Natural killer cell (primary cell): ENCODE data around the gene BLTP3A. TPM values are rescaled to one million over a fixed set of nuclear protein-coding genes. Genes with fewer than 3 reads are reported as not detected.

ENCODE experiments used
- ATAC-seq, 3 donors: fragments of 150-1000 bp in 2 of 3; fragments of 200-7000 bp in 1 of 3; cut with Tn5 transposase; 1 replicate in 1 of 3; 2 replicates in 2 of 3; pipeline ENCODE4 v1.10.0; 2021; ENCODE audit warnings: mild to moderate bottlenecking in 2 of 3, moderate library complexity in 2 of 3
- DNase-seq, 2 donors: peaks; one replicate each; pipeline versions ENCODE4 v3.0.0 to v3.0.0-alpha.2; 2013 to 2021; ENCODE audit warnings: mixed read lengths in 1 of 2
- H3K27ac ChIP-seq: one replicate; pipeline ENCODE4 v1.5.1; 2013; ENCODE audit warnings: mild to moderate bottlenecking, low read length
- H3K27me3 ChIP-seq: one replicate; pipeline ENCODE4 v1.6.1; 2013; ENCODE audit warnings: low read length; ENCODE audit not compliant: control insufficient read depth, insufficient read depth
- H3K36me3 ChIP-seq: one replicate; pipeline ENCODE4 v1.6.1; 2013; ENCODE audit warnings: low read length; ENCODE audit not compliant: control insufficient read depth, insufficient read depth
- H3K4me1 ChIP-seq: one replicate; pipeline ENCODE4 v1.6.1; 2013; ENCODE audit warnings: low read length; ENCODE audit not compliant: control insufficient read depth, insufficient read depth
- H3K4me3 ChIP-seq: one replicate; pipeline ENCODE4 v1.5.1; 2013; ENCODE audit warnings: low read length
- H3K9me3 ChIP-seq: one replicate; pipeline ENCODE4 v1.6.1; 2013; ENCODE audit warnings: low read length; ENCODE audit not compliant: control insufficient read depth, insufficient read depth
- H3K27ac Mint-ChIP-seq, 2 donors: one replicate each; pipeline ENCODE4 v1.8.0; 2022; ENCODE audit warnings: mild to moderate bottlenecking in 2 of 2, mixed read lengths in 2 of 2, moderate library complexity in 1 of 2
- H3K27me3 Mint-ChIP-seq, 2 donors: one replicate each; pipeline ENCODE4 v1.8.0; 2022; ENCODE audit warnings: low read depth in 2 of 2, mixed read lengths in 2 of 2
- H3K36me3 Mint-ChIP-seq: one replicate; pipeline ENCODE4 v1.8.0; 2022; ENCODE audit warnings: mixed read lengths
- H3K4me1 Mint-ChIP-seq, 2 donors: one replicate each; pipeline ENCODE4 v1.8.0; 2022; ENCODE audit warnings: mixed read lengths in 2 of 2
- H3K4me3 Mint-ChIP-seq: one replicate; pipeline ENCODE4 v1.8.0; 2022; ENCODE audit warnings: mild to moderate bottlenecking, moderate library complexity, mixed read lengths
- H3K9me3 Mint-ChIP-seq, 2 donors: one replicate each; pipeline ENCODE4 v1.8.0; 2022; ENCODE audit warnings: mixed read lengths in 2 of 2
- WGBS: methylation state at CpG from one replicate; pipeline ENCODE4 v1.1.7; 2013; ENCODE audit warnings: missing lambda C conversion rate; ENCODE audit not compliant: insufficient coverage; 5-methylcytosine and 5-hydroxymethylcytosine counted together
- intact Hi-C: fragments of 100-400 bp; cut with micrococcal nuclease; formaldehyde crosslinking; loops from one replicate; pipeline ENCODE4 v1.14.2; 2022
- total RNA-seq, 4 donors: library from RNA; stranded (reverse); fragments of 120-200 nt in 1 of 4; gene quantifications; one replicate each; pipeline versions ENCODE4 v1.2.3 to v1.2.4, GENCODE V29; 2013 to 2022
- TF ChIP-seq, protein P1 (sequence below): fragments of 200-600 bp; IDR thresholded peaks from one replicate; pipeline ENCODE4 v1.8.0; 2022; ENCODE audit warnings: antibody characterized with exemption

BLTP3A gene
- total RNA-seq, 3 donors from 2014 or later (not counting 1 experiment from before 2014, with no cell fraction given): 16.6 to 17.5 (median 17.1) TPM

DNA sequence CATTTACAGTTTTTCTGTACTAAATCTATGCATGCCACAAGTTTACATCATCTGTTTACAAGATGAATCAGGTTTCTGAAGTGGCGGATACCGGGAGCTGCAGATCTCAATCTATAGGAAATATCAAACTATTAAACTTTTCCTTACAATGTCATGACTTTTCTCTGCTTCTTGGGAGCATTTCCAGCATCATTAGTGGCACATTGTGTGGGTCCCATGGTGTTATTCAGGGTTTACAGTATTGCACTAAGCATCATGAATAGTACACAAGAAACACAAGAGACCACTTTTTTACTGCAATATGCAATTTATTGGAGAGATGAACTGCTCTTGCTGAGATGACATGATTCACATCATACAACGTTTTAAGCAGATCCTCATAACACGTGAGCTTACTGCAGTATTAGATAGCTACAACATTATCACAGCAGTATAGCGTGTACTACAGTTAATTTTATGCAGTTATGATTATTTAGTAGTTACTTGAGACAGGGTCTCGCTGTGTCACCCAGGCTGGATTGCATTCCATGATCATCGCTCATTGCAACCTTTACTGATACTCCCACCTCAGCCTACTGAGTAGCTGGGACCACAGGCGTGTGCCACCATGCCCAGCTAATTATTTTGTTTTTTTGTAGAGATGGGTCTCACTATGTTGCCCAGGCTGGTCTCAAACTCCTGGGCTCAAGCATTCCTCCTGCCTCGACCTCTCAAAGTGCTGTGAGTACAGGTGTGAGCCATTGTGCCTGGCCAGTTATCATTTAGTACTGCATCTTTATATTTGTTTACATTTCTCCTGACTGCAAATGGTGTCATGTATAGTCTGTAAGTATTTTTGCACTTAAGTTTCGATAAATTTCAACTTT, 18.4 kb downstream of the BLTP3A start:
- Mint-ChIP-seq H3K36me3 (no peaks in the 10 kb centered on the region), H3K4me1 (peaks cover 25 to 29% of the 10 kb centered on the region in 2 donors), H3K9me3 (no peaks in the 10 kb centered on the region), H3K27me3 (no peaks in the 10 kb centered on the region), H3K27ac (no peak overlapping the region), H3K4me3 (no peak overlapping the region)
- Histone ChIP-seq H3K27me3 (no peaks in the 10 kb centered on the region), H3K9me3 (no peaks in the 10 kb centered on the region), H3K4me1 (no peaks in the 10 kb centered on the region), H3K4me3 (no peak overlapping the region), H3K36me3 (no peaks in the 10 kb centered on the region), H3K27ac (no peak overlapping the region)
- intact Hi-C loops: no loop called here
- ATAC-seq (no peak), DNase-seq (no peak)
- WGBS: 98% methylated on average over 9 of the region's 10 CpGs
- TF ChIP-seq, protein P1, sequence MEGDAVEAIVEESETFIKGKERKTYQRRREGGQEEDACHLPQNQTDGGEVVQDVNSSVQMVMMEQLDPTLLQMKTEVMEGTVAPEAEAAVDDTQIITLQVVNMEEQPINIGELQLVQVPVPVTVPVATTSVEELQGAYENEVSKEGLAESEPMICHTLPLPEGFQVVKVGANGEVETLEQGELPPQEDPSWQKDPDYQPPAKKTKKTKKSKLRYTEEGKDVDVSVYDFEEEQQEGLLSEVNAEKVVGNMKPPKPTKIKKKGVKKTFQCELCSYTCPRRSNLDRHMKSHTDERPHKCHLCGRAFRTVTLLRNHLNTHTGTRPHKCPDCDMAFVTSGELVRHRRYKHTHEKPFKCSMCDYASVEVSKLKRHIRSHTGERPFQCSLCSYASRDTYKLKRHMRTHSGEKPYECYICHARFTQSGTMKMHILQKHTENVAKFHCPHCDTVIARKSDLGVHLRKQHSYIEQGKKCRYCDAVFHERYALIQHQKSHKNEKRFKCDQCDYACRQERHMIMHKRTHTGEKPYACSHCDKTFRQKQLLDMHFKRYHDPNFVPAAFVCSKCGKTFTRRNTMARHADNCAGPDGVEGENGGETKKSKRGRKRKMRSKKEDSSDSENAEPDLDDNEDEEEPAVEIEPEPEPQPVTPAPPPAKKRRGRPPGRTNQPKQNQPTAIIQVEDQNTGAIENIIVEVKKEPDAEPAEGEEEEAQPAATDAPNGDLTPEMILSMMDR: no peak

DNA sequence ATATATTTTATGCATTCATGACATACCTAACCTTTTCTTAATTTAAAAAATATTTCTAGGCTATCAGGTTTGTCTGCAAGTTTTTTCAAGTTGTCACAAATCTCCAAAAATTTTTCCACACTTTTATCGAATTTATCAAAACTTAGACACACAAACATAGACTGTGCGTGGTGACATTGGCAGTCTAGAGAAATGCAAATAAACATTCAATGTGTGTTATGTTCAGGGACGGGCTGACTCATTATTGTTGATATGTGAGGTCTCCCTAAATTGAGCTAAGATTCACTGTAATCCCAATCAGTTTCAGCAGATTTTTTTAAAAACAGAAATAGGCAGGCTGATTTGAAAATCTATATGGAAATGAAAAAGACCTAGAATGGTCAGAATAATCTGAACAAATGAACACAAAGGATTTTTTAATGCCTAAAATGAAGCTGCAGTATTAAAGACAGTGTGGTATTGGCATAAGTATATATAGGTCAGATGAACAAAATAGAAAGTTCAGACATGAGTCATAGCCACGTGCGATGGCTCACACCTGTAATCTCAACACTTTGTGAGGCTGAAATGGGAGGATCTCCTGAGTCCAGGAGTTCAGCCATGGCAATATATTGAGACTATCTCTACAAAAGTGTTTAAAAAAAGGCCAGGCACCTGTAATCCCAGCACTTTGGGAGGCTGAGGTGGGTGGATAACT, 19.2 kb downstream of the BLTP3A start:
- Histone ChIP-seq H3K4me1 (no peaks in the 10 kb centered on the region), H3K9me3 (no peaks in the 10 kb centered on the region), H3K4me3 (no peak overlapping the region), H3K27me3 (no peaks in the 10 kb centered on the region), H3K27ac (no peak overlapping the region), H3K36me3 (no peaks in the 10 kb centered on the region)
- intact Hi-C loops: no loop called here
- peak overlapping the region in 1 of 2 donors; percentile 14 for H3K27ac Mint-ChIP-seq
- no peak overlapping the region for H3K4me3 Mint-ChIP-seq
- no peaks in the 10 kb centered on the region for H3K27me3 Mint-ChIP-seq
- ATAC-seq (peak in 2 of 3 donors; percentile 37 to 50), DNase-seq (no peak)
- H3K9me3 Mint-ChIP-seq: no peaks in the 10 kb centered on the region
- no peaks in the 10 kb centered on the region for H3K36me3 Mint-ChIP-seq
- 36% methylated on average over 3 of the region's 5 CpGs for WGBS
- TF ChIP-seq, protein P1: no peak
- H3K4me1 Mint-ChIP-seq: peaks cover 25 to 26% of the 10 kb centered on the region in 2 donors

DNA sequence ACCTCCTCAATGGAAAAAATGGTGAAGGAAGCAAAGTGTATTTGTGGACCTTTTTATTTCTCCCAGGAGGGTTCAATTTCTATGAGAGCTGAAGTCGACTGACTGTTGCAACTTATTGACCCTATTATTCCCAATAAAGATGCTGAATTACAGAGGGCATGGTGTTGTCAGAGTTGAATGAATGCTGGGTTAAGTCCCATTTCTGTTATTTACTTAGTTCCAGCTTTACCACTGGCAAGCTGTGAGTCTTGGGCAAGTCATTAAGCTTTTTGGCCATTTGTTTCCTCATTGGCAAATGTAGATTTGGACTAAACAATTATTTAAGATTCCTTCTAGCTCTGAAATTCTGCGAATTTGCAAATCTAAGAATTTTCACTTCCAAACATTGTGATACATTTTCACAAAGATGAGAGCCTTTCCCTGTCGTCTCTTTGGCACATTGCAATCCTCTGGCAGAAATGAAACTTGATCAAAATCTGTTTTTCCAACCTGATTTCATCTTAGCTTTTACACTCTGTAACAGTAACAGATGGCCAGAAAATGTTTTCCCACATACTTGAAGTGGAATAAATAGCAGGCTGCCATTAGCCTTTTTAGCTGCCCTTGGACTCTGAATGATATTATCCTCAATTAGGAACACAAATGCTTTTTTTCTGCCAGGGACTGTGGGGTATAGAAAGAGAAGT, 21.3 kb downstream of the BLTP3A start:
- Histone ChIP-seq H3K36me3 (peaks cover 3% of the 10 kb centered on the region), H3K4me1 (no peaks in the 10 kb centered on the region), H3K27me3 (no peaks in the 10 kb centered on the region), H3K9me3 (no peaks in the 10 kb centered on the region), H3K27ac (no peak overlapping the region), H3K4me3 (no peak overlapping the region)
- Mint-ChIP-seq H3K27ac (no peak overlapping the region), H3K9me3 (no peaks in the 10 kb centered on the region), H3K4me3 (no peak overlapping the region), H3K27me3 (no peaks in the 10 kb centered on the region), H3K36me3 (no peaks in the 10 kb centered on the region), H3K4me1 (peaks cover 11 to 18% of the 10 kb centered on the region in 2 donors)
- TF ChIP-seq, protein P1: no peak
- DNase-seq: no peak
- no peak for ATAC-seq
- intact Hi-C loops: no loop called here
- 92% methylated on average over 2 of the region's 3 CpGs for WGBS
